ENCODE results near the gene AGAP1.

AGAP1 gene

GRCh38 chr2:235803028-235803427 lies 309.2 kb downstream of the AGAP1 start:
- DNase-seq (ENCODE audit: low read depth, low spot score), result no peak

DNA sequence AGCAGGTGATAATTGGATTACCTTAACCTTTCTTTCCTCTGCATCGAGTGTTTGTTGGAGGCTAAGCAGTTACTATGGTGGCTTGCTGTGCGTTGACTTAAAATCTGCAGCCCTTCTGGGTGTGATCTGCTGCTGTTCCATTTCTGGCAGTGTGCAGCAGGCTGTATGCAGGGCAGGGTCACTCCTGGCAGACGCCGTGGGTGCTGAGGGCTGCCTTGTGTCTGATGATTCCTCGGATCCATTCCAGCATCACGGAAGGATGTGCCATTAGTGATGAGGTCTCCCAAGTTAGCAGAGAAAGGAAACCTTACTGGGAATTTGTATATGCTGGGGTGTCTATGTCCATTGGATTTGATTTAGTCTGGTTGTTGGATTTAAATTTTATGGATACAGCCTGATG lies 310.8 kb downstream of the AGAP1 start:
- no peak for DNase-seq (ENCODE audit: low read depth, low spot score)

- DNase-seq (ENCODE audit: low read depth, low spot score), result peak; percentile 10
Measured at GRCh38 chr2:235806986-235807750, 313.3 kb downstream of the AGAP1 start.

GRCh38 chr2:235808366-235808765 lies 314.5 kb downstream of the AGAP1 start:
- DNase-seq (ENCODE audit: low read depth, low spot score), result no peak

GRCh38 chr2:235810252-235810651 lies 316.4 kb downstream of the AGAP1 start:
- DNase-seq (ENCODE audit: low read depth, low spot score), result no peak

DNA sequence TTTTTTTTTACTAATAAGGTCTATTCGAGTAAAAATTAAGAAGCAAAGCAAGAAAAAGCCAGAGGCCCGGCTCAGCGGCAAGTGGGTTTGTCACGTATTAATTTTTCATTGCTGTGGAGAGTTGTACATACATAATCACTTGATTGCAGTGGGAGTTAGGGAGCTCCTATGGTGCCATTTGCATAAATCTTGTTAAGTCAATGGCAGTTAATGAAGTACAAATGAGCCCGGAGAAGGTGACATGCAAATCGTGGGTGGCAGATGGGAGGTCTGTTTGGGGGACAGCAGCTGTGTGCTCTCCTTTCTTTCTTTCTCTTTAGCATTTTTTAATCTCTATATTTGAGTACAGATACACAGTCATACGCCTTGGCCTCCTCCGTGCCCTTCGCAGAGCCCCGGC lies 317.0 kb downstream of the AGAP1 start:
- DNase-seq (ENCODE audit: low read depth, low spot score), result no peak

DNA sequence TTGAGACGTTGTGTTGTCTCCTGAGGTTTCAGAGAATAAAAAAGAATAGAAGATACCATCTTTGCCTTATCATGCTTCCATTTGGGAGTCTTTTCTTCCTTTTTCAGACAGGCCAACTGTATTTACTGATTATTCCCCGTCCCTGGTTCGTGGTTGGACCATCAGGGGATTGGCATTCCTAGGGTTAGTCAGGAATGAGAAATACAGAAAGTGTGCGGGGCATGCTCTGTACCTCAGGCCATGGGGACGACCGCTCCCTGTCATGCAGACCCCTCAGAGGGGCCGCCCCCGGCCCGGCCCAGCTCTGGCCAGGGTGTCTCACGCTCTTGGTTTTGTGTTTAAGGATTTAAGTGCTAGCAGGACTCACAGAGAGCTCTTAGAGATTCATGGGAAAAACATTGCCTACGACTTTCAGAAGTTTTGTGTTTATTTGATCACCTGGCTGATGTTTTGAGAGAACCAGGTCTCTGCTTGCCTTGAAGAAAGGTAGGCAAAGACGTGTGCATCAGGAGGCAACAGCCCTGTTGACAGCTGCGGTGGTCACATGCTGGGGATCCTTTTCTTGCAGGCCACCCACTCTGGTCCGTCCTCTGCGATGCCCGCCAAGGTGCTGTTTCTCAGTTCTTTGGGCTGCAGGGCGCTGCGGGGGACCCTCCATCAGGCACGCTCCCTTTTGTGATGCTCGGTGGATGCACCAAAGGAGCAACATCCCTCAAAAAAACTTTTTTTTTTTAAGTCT lies 317.8 kb downstream of the AGAP1 start:
- peak; percentile 49 for DNase-seq (ENCODE audit: low read depth, low spot score)

GRCh38 chr2:235812185-235812665 lies 318.4 kb downstream of the AGAP1 start:
- DNase-seq (ENCODE audit: low read depth, low spot score), result no peak

GRCh38 chr2:235813398-235813797 lies 319.6 kb downstream of the AGAP1 start:
- no peak for DNase-seq (ENCODE audit: low read depth, low spot score)

- no peak for DNase-seq (ENCODE audit: low read depth, low spot score)
Measured at GRCh38 chr2:235820571-235820970, 326.7 kb downstream of the AGAP1 start.

- DNase-seq (ENCODE audit: low read depth, low spot score), result no peak
Measured at GRCh38 chr2:235824331-235824730, 330.5 kb downstream of the AGAP1 start.

GRCh38 chr2:235825946-235826345 lies 332.1 kb downstream of the AGAP1 start:
- no peak for DNase-seq (ENCODE audit: low read depth, low spot score)

DNA sequence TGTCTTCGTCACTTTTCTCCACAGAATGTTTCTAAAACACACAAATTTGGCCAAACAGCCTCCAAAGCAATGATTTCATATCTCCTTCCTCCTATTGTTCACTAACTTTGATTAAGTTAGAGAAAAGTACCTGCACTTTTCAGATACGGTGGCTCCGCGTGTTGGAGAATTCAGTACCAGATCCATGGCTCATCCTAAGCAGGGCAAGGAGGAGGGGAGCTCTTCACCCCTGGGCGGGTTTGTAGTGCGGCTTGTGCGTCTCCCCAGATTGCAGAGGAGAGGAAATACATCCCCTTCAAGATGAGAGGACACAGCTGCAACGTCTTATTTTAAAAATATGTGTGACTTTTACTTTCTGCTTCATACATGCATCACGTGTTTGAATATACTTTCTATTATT lies 333.0 kb downstream of the AGAP1 start:
- no peak for DNase-seq (ENCODE audit: low read depth, low spot score)

- DNase-seq (ENCODE audit: low read depth, low spot score), result peak; percentile 46
Measured at GRCh38 chr2:235827585-235827992, 333.7 kb downstream of the AGAP1 start.

- DNase-seq (ENCODE audit: low read depth, low spot score), result no peak
Measured at GRCh38 chr2:235829726-235830125, 335.9 kb downstream of the AGAP1 start.

GRCh38 chr2:235831755-235832154 lies 337.9 kb downstream of the AGAP1 start:
- DNase-seq (ENCODE audit: low read depth, low spot score), result no peak

DNA sequence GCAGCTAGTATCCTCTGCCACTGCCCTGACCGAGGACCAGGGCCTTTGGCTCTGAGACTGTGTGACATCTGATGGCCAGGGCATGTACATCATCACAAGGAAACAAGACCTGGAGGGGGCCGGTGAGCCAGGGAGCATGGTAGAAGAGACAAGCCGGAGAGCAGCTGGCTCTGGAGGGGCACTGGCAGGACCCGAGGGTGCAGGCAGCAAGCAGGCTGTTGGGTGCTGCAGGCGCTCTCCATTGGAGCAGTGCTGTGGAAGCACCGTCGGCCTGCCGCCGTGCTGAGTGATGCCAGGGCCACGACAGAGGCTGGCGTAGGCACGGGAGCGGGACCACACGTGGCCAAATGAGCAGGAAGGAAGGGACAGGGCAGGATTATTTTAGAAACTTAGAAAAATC lies 339.1 kb downstream of the AGAP1 start:
- no peak for DNase-seq (ENCODE audit: low read depth, low spot score)

GRCh38 chr2:235833971-235834620 lies 340.3 kb downstream of the AGAP1 start:
- DNase-seq (ENCODE audit: low read depth, low spot score), result no peak

DNA sequence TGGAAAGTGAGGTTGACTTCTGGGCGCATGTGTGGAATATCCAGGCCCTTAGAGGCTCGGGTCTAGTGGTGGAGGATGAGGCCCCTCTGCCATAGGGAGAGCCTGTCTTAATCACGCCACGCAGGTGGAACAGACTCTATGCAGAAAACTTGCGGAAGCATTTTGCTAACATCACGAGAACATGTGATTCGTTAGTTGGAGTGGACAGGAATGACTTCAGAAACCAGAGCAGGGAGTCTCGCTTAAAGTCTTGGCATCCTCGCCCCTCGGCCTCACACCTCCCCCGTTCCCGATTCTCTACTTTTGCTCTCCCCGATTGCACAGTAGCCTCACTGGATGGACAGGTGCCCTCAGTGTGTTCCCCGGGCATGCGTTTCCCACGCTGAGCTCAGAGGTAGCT lies 340.9 kb downstream of the AGAP1 start:
- DNase-seq (ENCODE audit: low read depth, low spot score), result no peak

DNA sequence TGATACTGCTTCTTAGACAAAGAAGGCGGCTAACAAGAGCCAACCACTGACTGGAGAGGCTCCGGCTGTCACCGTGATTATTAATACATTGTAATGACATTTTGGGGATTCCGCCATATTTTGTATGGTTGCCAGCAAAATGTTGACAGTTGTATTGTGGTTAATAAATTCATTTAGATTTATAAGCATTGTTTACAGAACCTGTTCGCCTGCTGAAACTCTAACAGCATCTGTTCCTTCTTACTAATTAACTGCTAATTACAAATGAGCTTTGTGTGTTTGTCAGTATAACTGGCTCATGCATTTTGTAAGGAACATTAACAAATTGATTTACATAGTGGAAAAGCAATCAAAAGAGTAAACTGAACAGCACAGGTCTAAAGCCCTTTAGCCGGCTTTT lies 342.0 kb downstream of the AGAP1 start:
- DNase-seq (ENCODE audit: low read depth, low spot score), result no peak

DNA sequence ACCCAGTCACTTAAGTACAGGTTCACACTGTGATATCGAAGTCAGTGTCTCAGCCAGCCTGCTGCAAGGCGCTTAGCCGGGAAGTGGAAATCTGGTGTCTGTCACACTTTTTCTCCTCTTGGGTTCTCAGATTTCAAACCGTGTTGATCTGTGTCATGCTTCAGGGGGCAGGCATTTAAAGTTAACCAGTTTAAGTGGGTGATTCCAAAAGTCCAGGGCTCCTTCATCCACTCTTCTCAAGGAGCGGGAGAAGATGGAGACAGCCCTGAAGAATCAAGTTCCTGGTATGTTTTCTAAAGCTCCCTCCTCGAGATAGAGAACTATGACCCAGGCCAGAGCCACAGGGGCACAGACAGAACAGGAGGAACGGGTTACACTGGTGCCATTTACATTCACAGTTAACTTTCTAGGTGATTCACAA lies 342.7 kb downstream of the AGAP1 start:
- no peak for DNase-seq (ENCODE audit: low read depth, low spot score)

DNA sequence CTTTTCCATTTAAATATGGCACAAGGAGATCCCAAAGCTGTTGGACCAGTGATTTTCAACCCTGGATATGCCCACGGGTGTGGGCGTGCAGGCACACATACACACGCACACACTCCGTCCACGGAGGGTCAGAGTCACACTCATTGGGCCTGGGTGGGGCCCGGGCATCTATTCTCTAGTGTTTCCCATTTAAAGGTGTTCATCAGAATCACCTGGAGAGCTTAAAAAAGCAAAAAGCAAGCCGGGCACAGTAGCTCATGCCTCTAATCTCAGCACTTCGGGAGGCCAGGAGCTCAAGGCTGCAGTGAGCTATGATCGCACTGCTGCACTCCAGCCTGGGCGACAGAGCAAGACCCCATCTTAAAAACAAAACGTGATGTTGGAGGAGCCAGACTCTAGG lies 345.4 kb downstream of the AGAP1 start:
- no peak for DNase-seq (ENCODE audit: low read depth, low spot score)

DNA sequence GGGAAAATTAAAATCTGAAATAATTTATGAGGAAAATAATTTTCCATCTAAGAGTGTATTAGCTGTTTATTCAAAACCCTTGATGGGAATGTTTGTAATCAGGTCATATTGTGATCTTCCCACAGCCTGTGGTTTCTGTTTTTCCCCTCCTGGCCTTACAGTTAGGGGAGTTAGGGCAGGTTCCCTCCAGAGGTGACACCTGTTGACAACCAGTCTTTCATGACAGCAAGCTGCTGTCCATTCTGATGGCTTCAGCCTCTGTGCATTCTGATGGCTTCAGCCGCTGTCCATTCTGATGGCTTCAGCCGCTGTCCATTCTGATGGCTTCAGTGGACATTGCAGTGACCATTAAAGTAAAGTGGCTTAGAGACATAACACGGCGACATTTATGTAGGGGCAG lies 346.1 kb downstream of the AGAP1 start:
- DNase-seq (ENCODE audit: low read depth, low spot score), result no peak
